Osteoblast (primary cell): ENCODE measurements around the gene NXPE1. TPM values are rescaled to one million over a fixed set of nuclear protein-coding genes. Genes with fewer than 3 reads are reported as not detected.

Source experiments
- DNase-seq: peaks from one replicate; pipeline ENCODE4 v3.0.0; 2011; ENCODE audit warnings: low spot score, mixed read lengths; ENCODE audit not compliant: insufficient read length; ENCODE audit errors: missing footprints
- H2AFZ ChIP-seq: 2 replicates; pipeline ENCODE4 v1.6.0; 2011; ENCODE audit warnings: mild to moderate bottlenecking, low read length
- H3K27ac ChIP-seq: 2 replicates; pipeline ENCODE4 v1.5.1; 2011; ENCODE audit warnings: mild to moderate bottlenecking, low read depth, low read length, moderate library complexity
- H3K27me3 ChIP-seq: 2 replicates; pipeline ENCODE4 v1.6.0; 2012; ENCODE audit warnings: mild to moderate bottlenecking, control low read depth, inconsistent platforms, low read length, moderate library complexity; ENCODE audit not compliant: insufficient read depth
- H3K36me3 ChIP-seq: 2 replicates; pipeline ENCODE4 v1.5.1; 2011; ENCODE audit warnings: mild to moderate bottlenecking, low read length, control low read depth, moderate library complexity; ENCODE audit not compliant: insufficient read depth
- H3K4me1 ChIP-seq: 2 replicates; pipeline ENCODE4 v1.5.1; 2011; ENCODE audit warnings: mild to moderate bottlenecking, low read length, control low read depth, moderate library complexity; ENCODE audit not compliant: insufficient read depth
- H3K4me2 ChIP-seq: 2 replicates; pipeline ENCODE4 v1.6.0; 2011; ENCODE audit warnings: mild to moderate bottlenecking, low read length; ENCODE audit not compliant: insufficient read depth
- H3K4me3 ChIP-seq: fragments of 200-600 bp; sonication (generic); 3 replicates; pipeline ENCODE4 v1.5.1; 2012; ENCODE audit warnings: mild to moderate bottlenecking, low read length, inconsistent platforms; ENCODE audit not compliant: insufficient read depth
- H3K79me2 ChIP-seq: 2 replicates; pipeline ENCODE4 v1.6.0; 2012; ENCODE audit warnings: mild to moderate bottlenecking, low read length, control low read depth, inconsistent platforms; ENCODE audit not compliant: insufficient read depth
- H3K9me3 ChIP-seq: 2 replicates; pipeline ENCODE4 v1.5.1; 2011; ENCODE audit warnings: low read depth, low read length, control low read depth
- H4K20me1 ChIP-seq: 2 replicates; pipeline ENCODE4 v1.6.0; 2012; ENCODE audit warnings: mild to moderate bottlenecking, low read length, control low read depth; ENCODE audit not compliant: insufficient read depth
- CTCF ChIP-seq: IDR thresholded peaks from 2 replicates; pipeline ENCODE4 v1.5.1; 2011; ENCODE audit warnings: mild to moderate bottlenecking, low read depth, low read length, moderate library complexity; ENCODE audit errors: extremely low read depth
- total RNA-seq: library from RNA; depleted of rRNA; stranded (reverse); fragments of >200 nt; gene quantifications from 2 replicates; pipeline ENCODE4 v1.2.3, GENCODE V29; 2012

The NXPE1 gene
- total RNA-seq, 1 donor = not detected

GRCh38 chr11:114501901-114502300 lies 57.8 kb downstream of the NXPE1 start:
- Histone ChIP-seq H3K27ac (no peak overlapping the region), H3K4me2 (no peak overlapping the region), H3K9me3 (no peaks in the 10 kb centered on the region), H3K79me2 (no peaks in the 10 kb centered on the region), H3K4me1 (no peaks in the 10 kb centered on the region), H3K27me3 (no peaks in the 10 kb centered on the region), H3K4me3 (no peak overlapping the region), H4K20me1 (no peaks in the 10 kb centered on the region), H2AFZ (no peak overlapping the region), H3K36me3 (no peaks in the 10 kb centered on the region)
- TF ChIP-seq CTCF = no peak
- DNase-seq = no peak

DNA sequence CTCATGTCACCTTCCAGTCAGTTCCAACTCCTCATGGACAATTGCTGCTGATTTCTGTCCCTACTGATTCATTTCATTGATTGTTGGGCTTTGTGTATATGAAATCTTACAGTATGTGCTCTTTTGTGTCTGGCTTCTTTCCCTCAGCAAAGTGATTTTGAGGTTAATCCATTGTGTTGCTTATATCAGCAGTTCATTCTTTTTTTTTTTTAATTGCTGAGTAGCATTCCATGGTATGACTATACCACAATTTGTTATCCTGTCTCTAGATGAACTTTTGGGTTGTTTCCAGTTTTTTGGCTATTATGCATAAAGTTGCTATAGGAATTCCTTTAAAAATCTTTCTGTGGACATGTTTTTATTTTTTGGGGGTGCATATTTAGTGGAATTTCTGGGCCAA lies 59.9 kb downstream of the NXPE1 start:
- Histone ChIP-seq H3K4me2 (no peak overlapping the region), H3K79me2 (no peaks in the 10 kb centered on the region), H3K4me1 (no peaks in the 10 kb centered on the region), H3K4me3 (no peak overlapping the region), H3K36me3 (no peaks in the 10 kb centered on the region), H3K27ac (no peak overlapping the region), H3K27me3 (no peaks in the 10 kb centered on the region), H2AFZ (no peak overlapping the region), H4K20me1 (no peaks in the 10 kb centered on the region), H3K9me3 (no peaks in the 10 kb centered on the region)
- DNase-seq = no peak
- TF ChIP-seq CTCF = no peak

DNA sequence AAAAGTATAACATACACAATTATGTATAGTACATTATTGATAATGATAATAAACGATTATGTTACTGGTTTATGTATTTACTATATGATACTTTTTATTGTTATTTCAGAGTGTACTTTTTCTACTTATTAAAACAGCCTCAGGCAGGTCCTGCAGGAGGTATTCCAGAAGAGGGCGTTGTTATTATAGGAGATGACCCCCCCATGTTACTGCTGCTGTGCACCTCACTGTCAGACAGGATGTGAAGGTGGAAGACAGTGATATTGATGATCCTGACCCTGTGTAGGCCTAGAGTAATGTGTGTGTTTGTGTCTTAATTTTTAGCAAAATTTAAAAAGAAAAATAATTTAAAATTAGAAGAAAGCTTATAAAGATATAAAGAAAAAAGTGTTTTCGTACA lies 62.8 kb downstream of the NXPE1 start:
- no peaks in the 10 kb centered on the region for H3K27me3 ChIP-seq
- no peaks in the 10 kb centered on the region for H3K4me1 ChIP-seq
- no peak overlapping the region for H2AFZ ChIP-seq
- no peaks in the 10 kb centered on the region for H3K9me3 ChIP-seq
- no peak overlapping the region for H3K4me3 ChIP-seq
- TF ChIP-seq CTCF = no peak
- H4K20me1 ChIP-seq = no peaks in the 10 kb centered on the region
- H3K4me2 ChIP-seq = no peak overlapping the region
- no peaks in the 10 kb centered on the region for H3K36me3 ChIP-seq
- no peak overlapping the region for H3K27ac ChIP-seq
- no peaks in the 10 kb centered on the region for H3K79me2 ChIP-seq
- DNase-seq = no peak

DNA sequence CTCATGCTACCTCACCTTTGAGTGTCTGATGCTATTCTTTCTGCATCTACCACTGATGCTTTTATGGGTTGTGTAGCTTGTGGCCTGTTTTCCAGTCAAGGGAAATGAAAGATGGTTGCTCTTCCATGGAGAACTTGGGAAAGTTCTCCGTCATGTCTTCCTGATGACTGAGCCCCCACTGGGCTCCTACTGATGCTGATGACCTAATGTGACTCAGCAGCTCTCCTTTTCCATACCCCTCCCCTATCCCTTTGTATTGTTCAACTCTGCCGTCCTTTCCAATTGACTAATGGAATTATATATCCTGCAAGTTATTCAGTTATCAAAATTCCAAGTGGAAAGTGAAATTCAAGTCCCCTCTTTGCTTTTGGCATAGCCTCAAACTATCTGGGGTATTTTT lies 75.8 kb downstream of the NXPE1 start:
- Histone ChIP-seq H3K27me3 (no peaks in the 10 kb centered on the region), H3K79me2 (no peaks in the 10 kb centered on the region), H3K4me2 (no peak overlapping the region), H3K27ac (no peak overlapping the region), H4K20me1 (no peaks in the 10 kb centered on the region), H3K4me3 (no peak overlapping the region), H3K36me3 (no peaks in the 10 kb centered on the region), H2AFZ (no peak overlapping the region), H3K9me3 (no peaks in the 10 kb centered on the region), H3K4me1 (peaks cover 2% of the 10 kb centered on the region)
- TF ChIP-seq CTCF = no peak
- DNase-seq = no peak
